Effector memory CD4-positive, alpha-beta T cell (primary cell): ENCODE results near the gene EXOSC6.
"Not testable (repeated sequence)": the region's sequence is repeated elsewhere in the genome, so short reads cannot be mapped to it uniquely, and the experiment has no call there.

Experiments used
- DNase-seq, 3 donors: peaks; one replicate each; pipeline ENCODE4 v3.0.0-alpha.2; 2020
- H3K27ac ChIP-seq: 2 replicates; pipeline ENCODE4 v1.7.0; 2013; ENCODE audit warnings: mild to moderate bottlenecking, low read length, moderate library complexity; ENCODE audit not compliant: insufficient read depth, poor library complexity, severe bottlenecking
- H3K27me3 ChIP-seq: replicated peaks from 2 replicates; pipeline ENCODE4 v1.7.0; 2013; ENCODE audit warnings: mild to moderate bottlenecking, low read length; ENCODE audit not compliant: insufficient read depth, control insufficient read depth, poor library complexity, severe bottlenecking
- H3K36me3 ChIP-seq: 2 replicates; pipeline ENCODE4 v1.7.0; 2013; ENCODE audit warnings: mild to moderate bottlenecking, low read length, moderate library complexity; ENCODE audit not compliant: control insufficient read depth, insufficient read depth
- H3K4me1 ChIP-seq: 2 replicates; pipeline ENCODE4 v1.7.0; 2013; ENCODE audit warnings: low read length, mild to moderate bottlenecking; ENCODE audit not compliant: control insufficient read depth, insufficient read depth, poor library complexity, severe bottlenecking
- H3K4me3 ChIP-seq: 2 replicates; pipeline ENCODE4 v1.7.0; 2013; ENCODE audit warnings: low read length, low read depth, mild to moderate bottlenecking; ENCODE audit not compliant: insufficient read depth, poor library complexity, severe bottlenecking
- H3K9me3 ChIP-seq: 2 replicates; pipeline ENCODE4 v1.7.0; 2013; ENCODE audit warnings: mild to moderate bottlenecking, low read length, moderate library complexity; ENCODE audit not compliant: control insufficient read depth

EXOSC6 gene

DNA sequence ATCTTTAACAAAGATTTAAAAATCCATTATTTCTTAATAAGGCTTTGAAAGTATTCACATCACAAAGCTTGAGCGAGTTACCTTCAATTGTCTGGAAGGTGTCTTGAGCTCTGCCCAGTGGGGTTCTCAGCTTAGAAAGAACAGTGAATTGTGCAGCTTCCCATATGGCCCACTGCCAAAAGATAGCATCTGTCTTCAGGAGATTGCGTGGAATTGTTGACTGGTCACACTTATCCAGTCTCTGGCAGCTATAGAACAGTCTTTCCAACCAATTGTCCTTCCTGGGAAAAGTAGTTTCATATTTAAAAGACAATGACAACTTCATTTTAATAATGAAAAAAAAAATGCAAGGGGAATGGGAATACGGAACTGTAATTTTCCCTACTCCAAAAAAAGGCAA lies 19.9 kb downstream of the EXOSC6 start:
- H3K9me3 ChIP-seq, H3K27ac ChIP-seq, H3K27me3 ChIP-seq, H3K4me3 ChIP-seq, H3K36me3 ChIP-seq, H3K4me1 ChIP-seq, DNase-seq: not testable (repeated sequence)

DNA sequence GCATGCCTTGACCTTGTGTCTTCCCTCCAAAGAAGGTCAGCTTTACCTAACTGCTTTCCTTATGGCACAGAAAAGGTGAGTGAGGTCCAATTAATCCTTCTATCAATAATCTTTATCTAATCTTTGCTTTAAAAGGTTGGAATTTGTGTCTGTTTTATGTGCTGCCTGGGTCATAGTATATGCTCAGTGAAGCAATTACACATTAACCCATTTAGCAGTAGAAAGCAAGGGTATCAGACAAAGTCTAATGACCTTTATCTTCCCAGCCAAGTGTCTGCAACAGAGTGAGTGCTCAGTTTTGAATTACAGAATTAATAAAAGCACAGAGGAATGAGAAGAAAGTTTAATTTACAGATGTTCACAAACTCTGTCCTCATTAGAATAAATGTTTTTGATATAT lies 25.7 kb downstream of the EXOSC6 start:
- H3K4me3 ChIP-seq, H3K27me3 ChIP-seq, H3K9me3 ChIP-seq, H3K4me1 ChIP-seq, H3K36me3 ChIP-seq, DNase-seq, H3K27ac ChIP-seq: not testable (repeated sequence)

DNA sequence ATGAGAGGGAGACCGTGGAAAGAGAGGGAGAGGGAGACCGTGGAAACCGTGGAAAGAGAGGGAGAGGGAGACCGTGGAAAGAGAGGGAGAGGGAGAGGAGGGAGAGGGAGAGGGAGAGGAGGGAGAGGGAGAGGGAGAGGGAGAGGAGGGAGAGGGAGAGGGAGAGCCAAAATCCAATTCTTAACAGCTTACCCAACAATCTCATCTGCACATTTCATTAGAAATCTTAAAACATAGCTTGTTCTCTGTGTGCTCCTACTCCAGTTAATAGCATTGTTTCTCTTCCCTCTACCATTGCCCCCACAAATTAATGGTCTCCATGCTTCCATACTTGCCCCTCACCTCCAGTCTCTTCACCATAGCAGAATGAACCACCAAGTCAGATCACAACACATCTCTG lies 26.3 kb downstream of the EXOSC6 start:
- DNase-seq, H3K4me3 ChIP-seq, H3K27me3 ChIP-seq, H3K27ac ChIP-seq, H3K4me1 ChIP-seq, H3K36me3 ChIP-seq, H3K9me3 ChIP-seq: not testable (repeated sequence)

DNA sequence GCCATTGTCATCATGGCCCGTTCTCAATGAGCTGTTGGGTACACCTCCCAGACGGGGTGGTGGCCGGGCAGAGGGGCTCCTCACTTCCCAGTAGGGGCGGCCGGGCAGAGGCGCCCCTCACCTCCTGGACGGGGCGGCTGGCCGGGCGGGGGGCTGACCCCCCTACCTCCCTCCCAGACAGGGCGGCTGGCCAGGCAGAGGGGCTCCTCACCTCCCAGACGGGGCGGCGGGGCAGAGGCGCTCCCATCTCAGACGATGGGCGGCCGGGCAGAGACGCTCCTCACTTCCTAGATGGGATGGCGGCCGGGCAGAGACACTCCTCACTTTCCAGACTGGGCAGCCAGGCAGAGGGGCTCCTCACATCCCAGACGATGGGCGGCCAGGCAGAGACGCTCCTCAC lies 27.1 kb downstream of the EXOSC6 start:
- H3K4me3 ChIP-seq, H3K27ac ChIP-seq, H3K4me1 ChIP-seq, H3K9me3 ChIP-seq, H3K27me3 ChIP-seq, DNase-seq, H3K36me3 ChIP-seq: not testable (repeated sequence)

DNA sequence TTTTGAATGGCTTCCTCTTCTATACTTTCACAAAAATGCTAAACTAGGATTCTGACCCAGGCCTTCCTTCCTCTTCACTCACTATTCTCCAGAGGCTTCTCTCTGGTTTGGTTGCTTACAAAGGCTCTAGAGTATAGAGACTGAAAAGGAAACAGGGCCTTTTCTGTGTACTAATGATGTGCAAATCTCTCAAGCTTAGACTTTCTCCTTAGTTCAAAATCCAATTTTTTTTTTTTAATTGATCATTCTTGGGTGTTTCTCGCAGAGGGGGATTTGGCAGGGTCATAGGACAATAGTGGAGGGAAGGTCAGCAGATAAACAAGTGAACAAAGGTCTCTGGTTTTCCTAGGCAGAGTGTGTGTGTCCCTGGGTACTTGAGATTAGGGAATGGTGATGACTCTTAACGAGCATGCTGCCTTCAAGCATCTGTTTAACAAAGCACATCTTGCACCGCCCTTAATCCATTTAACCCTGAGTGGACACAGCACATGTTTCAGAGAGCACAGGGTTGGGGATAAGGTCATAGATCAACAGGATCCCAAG lies 27.7 kb downstream of the EXOSC6 start:
- not testable (repeated sequence) for DNase-seq

DNA sequence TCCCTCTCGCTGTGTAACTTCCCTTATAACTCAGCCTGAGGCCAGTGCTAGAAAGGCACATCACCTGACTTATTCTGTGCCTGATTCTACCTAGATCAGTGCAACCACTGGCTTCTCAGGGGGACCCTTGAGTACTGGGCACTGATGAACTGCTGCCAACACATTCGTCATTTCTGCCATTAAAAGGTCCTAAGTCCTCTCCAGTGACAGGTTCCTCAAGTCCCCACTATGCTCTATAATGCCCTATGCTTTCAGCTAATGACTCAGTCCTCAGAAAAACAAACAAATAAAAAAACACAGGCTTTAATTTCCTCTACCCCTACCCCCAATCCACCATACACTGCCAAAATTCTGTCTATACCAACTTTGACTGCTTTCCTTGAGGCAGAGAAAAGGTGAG lies 28.5 kb downstream of the EXOSC6 start:
- not testable (repeated sequence) for H3K4me3 ChIP-seq, H3K36me3 ChIP-seq, H3K27me3 ChIP-seq, H3K9me3 ChIP-seq, H3K4me1 ChIP-seq, H3K27ac ChIP-seq, DNase-seq

More for the DNA sequence above, 27.7 kb downstream of the EXOSC6 start:
- H3K4me1 ChIP-seq, H3K27ac ChIP-seq, H3K4me3 ChIP-seq, H3K36me3 ChIP-seq, H3K9me3 ChIP-seq, H3K27me3 ChIP-seq: not testable (repeated sequence)

DNA sequence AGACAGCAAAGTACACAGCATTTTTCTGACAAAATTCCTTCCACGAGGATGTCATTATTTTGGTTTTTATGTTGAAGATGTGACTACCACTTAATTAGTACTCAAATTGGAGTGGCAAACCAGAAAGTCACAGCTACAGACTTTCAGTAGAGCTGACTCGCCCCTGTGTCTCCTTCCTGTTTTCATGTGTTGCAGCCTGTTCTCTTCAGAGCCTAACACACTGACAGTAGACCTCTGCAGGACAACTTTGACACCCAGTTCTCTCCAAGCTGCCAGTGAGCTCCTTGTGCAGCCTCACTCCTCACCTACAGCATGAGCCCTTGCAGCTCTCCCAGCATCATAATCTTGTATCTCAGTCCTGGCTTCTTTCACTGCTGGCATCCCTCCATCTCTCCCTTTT lies 29.2 kb downstream of the EXOSC6 start:
- not testable (repeated sequence) for DNase-seq, H3K4me3 ChIP-seq, H3K36me3 ChIP-seq, H3K27ac ChIP-seq, H3K9me3 ChIP-seq, H3K4me1 ChIP-seq, H3K27me3 ChIP-seq

DNA sequence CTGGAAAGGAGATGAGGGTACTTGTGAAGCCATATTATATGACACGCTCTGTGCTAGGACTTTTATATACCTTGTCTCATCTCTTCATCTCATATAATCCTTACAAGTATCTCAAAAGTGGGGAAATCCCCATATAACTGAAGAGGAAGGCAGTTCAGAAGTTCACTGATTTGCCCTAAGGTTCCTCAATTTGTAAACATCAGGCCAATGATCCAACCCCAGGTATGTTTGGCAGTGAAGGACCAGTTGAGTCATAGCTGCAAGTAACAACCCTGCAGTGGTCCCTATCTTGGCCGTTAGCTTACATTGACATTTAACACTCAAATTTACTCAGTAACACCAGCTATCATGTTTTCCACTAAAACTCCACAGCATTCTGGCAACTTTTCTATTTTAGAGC lies 33.2 kb downstream of the EXOSC6 start:
- not testable (repeated sequence) for DNase-seq, H3K36me3 ChIP-seq, H3K27ac ChIP-seq

DNA sequence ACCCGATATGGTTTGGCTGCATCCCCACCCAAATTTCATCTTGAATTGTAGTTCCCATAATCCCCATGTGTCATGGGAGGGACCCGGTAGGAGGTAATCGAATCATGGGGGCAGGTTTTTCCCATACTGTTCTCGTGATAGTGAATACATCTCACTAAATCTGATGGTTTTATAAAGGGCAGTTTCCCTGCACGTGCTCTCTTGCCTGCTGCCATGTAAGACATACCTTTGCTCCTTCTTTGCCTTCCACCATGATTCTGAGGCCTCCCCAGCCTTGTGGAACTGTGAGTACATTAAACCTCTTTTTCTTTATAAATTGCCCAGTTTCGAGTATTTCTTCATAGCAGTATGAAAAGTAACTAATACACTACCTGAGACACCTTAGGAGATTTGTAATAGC lies 45.4 kb downstream of the EXOSC6 start:
- not testable (repeated sequence) for H3K27ac ChIP-seq, H3K36me3 ChIP-seq, H3K4me3 ChIP-seq

More for the DNA sequence above, 33.2 kb downstream of the EXOSC6 start:
- not testable (repeated sequence) for H3K9me3 ChIP-seq, H3K27me3 ChIP-seq, H3K4me1 ChIP-seq, H3K4me3 ChIP-seq

DNA sequence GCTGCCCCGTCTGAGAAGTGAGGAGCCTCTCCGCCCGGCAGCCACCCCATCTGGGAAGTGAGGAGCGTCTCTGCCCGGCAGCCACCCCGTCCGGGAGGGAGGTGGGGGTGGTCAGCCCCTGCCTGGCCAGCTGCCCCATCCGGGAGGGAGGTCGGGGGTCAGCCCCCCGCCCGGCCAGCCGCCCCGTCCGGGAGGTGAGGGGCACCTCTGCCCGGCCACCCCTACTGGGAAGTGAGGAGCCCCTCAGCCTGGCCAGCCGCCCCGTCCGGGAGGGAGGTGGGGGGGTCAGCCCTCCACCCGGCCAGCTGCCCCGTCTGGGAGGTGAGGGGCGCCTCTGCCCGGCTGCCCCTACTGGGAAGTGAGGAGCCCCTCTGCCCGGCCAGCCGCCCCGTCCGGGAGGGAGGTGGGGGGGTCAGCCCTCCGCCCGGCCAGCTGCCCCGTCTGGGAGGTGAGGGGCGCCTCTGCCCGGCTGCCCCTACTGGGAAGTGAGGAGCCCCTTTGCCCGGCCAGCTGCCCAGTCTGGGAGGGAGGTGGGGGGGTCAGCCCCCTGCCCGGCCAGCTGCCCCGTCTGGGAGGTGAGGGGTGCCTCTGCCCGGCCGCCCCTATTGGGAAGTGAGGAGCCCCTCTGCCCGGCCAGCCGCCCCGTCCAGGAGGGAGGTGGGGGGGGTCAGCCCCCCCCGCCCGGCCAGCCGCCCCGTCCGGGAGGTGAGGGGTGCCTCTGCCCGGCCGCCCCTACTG lies 46.9 kb downstream of the EXOSC6 start:
- H3K27ac ChIP-seq, H3K4me3 ChIP-seq, H3K9me3 ChIP-seq, H3K4me1 ChIP-seq, DNase-seq, H3K27me3 ChIP-seq, H3K36me3 ChIP-seq: not testable (repeated sequence)

More for the DNA sequence above, 45.4 kb downstream of the EXOSC6 start:
- H3K9me3 ChIP-seq, H3K27me3 ChIP-seq, DNase-seq, H3K4me1 ChIP-seq: not testable (repeated sequence)
